Measurements from ENCODE around the gene PLAAT4. TPM values are rescaled to one million over a fixed set of nuclear protein-coding genes. Genes with fewer than 3 reads are reported as not detected.

PLAAT4 gene
- total and polyA plus RNA-seq, 2 experiments from 2014 or later = 0.69 to 4.6 TPM

GRCh38 chr11:63523151-63523550, 13.5 kb upstream of the PLAAT4 start:
- TF ChIP-seq CTCF (conservative IDR thresholded peaks at IDR 0.05; ENCODE audit: low read depth in 2 of 2) (no peak), JUNB (IDR thresholded peaks at IDR 0.05; ENCODE audit: unreplicated experiment) (no peak), ZNF331 (CRISPR knock-in tag; IDR thresholded peaks at IDR 0.05; ENCODE audit: low read depth) (no peak)
- peaks cover 7% of the 10 kb centered on the region for H3K9me2 ChIP-seq (ENCODE audit: insufficient read depth)

DNA sequence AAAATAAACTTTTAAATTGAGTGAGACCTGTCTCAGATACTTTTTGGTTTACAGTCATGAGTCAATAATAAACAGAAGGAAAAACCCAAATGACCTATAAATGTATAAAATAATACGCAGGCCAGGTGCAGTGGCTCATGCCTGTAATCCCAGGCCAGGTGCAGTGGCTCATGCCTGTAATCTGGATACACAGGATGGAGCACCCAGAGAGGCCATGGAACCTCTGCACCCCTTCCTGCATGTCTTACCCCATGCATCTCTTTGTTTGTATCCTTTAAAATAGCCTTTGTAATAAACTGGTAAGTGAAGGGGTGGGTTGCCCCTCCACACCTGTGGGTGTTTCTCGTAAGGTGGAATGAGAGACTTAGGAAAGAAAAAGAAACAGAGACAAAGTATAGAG, 8.9 kb upstream of the PLAAT4 start:
- H3K27me3 ChIP-seq (ENCODE audit: insufficient read depth) = no peaks in the 10 kb centered on the region
- peak overlapping the region; percentile 17 for H3K4me3 ChIP-seq
- H3K9me2 ChIP-seq (ENCODE audit: insufficient read depth) = peaks cover 3% of the 10 kb centered on the region
- Mint-ChIP-seq H3K9me3 (peaks cover 40% of the 10 kb centered on the region), H3K4me3 (no peak overlapping the region), H3K27me3 (ENCODE audit: insufficient read depth, low read depth, poor library complexity) (peaks cover 2% of the 10 kb centered on the region), H3K27ac (no peak overlapping the region), H3K36me3 (ENCODE audit: low read depth) (peaks cover 32% of the 10 kb centered on the region), H3K4me1 (peaks cover 40% of the 10 kb centered on the region)
- no peaks in the 10 kb centered on the region for H3K79me2 ChIP-seq (replicated peaks; ENCODE audit: insufficient read depth)
- peak overlapping the region; percentile 63 for H3K4me2 ChIP-seq
- H3K4me1 ChIP-seq (ENCODE audit: insufficient read depth) = peaks cover 32% of the 10 kb centered on the region
- no peaks in the 10 kb centered on the region for H4K20me1 ChIP-seq (replicated peaks; ENCODE audit: insufficient read depth)
- H2AFZ ChIP-seq = no peak overlapping the region
- peak overlapping the region; percentile 100 for H3K27ac ChIP-seq (ENCODE audit: low read depth)
- H3K36me3 ChIP-seq (ENCODE audit: insufficient read depth) = peaks cover 19% of the 10 kb centered on the region
- DNase-seq (ENCODE audit: low spot score) (no peak), ATAC-seq (peak; percentile 7; the same call in 1 of the 3 replicates)
- H3F3A ChIP-seq (replicated peaks; ENCODE audit: low read depth) = peaks cover 13% of the 10 kb centered on the region
- no peak for TF ChIP-seq ETS1 (IDR thresholded peaks at IDR 0.05)
- TF ChIP-seq EZH2phosphoT487 (IDR thresholded peaks at IDR 0.05; ENCODE audit: unreplicated experiment) = no peak
- TF ChIP-seq JUNB (IDR thresholded peaks at IDR 0.05; ENCODE audit: unreplicated experiment) = no peak
- TF ChIP-seq, protein P1, sequence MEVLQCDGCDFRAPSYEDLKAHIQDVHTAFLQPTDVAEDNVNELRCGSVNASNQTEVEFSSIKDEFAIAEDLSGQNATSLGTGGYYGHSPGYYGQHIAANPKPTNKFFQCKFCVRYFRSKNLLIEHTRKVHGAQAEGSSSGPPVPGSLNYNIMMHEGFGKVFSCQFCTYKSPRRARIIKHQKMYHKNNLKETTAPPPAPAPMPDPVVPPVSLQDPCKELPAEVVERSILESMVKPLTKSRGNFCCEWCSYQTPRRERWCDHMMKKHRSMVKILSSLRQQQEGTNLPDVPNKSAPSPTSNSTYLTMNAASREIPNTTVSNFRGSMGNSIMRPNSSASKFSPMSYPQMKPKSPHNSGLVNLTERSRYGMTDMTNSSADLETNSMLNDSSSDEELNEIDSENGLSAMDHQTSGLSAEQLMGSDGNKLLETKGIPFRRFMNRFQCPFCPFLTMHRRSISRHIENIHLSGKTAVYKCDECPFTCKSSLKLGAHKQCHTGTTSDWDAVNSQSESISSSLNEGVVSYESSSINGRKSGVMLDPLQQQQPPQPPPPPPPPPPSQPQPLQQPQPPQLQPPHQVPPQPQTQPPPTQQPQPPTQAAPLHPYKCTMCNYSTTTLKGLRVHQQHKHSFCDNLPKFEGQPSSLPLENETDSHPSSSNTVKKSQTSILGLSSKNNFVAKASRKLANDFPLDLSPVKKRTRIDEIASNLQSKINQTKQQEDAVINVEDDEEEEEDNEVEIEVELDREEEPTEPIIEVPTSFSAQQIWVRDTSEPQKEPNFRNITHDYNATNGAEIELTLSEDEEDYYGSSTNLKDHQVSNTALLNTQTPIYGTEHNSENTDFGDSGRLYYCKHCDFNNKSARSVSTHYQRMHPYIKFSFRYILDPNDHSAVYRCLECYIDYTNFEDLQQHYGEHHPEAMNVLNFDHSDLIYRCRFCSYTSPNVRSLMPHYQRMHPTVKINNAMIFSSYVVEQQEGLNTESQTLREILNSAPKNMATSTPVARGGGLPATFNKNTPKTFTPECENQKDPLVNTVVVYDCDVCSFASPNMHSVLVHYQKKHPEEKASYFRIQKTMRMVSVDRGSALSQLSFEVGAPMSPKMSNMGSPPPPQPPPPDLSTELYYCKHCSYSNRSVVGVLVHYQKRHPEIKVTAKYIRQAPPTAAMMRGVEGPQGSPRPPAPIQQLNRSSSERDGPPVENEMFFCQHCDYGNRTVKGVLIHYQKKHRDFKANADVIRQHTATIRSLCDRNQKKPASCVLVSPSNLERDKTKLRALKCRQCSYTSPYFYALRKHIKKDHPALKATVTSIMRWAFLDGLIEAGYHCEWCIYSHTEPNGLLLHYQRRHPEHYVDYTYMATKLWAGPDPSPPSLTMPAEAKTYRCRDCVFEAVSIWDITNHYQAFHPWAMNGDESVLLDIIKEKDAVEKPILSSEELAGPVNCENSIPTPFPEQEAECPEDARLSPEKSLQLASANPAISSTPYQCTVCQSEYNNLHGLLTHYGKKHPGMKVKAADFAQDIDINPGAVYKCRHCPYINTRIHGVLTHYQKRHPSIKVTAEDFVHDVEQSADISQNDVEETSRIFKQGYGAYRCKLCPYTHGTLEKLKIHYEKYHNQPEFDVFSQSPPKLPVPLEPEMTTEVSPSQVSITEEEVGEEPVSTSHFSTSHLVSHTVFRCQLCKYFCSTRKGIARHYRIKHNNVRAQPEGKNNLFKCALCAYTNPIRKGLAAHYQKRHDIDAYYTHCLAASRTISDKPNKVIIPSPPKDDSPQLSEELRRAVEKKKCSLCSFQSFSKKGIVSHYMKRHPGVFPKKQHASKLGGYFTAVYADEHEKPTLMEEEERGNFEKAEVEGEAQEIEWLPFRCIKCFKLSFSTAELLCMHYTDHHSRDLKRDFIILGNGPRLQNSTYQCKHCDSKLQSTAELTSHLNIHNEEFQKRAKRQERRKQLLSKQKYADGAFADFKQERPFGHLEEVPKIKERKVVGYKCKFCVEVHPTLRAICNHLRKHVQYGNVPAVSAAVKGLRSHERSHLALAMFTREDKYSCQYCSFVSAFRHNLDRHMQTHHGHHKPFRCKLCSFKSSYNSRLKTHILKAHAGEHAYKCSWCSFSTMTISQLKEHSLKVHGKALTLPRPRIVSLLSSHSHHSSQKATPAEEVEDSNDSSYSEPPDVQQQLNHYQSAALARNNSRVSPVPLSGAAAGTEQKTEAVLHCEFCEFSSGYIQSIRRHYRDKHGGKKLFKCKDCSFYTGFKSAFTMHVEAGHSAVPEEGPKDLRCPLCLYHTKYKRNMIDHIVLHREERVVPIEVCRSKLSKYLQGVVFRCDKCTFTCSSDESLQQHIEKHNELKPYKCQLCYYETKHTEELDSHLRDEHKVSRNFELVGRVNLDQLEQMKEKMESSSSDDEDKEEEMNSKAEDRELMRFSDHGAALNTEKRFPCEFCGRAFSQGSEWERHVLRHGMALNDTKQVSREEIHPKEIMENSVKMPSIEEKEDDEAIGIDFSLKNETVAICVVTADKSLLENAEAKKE (CRISPR knock-in tag; IDR thresholded peaks at IDR 0.05) = no peak
- no peak for TF ChIP-seq CTCF (conservative IDR thresholded peaks at IDR 0.05; ENCODE audit: low read depth in 2 of 2)
- no peak for TF ChIP-seq POLR2AphosphoS5 (IDR thresholded peaks at IDR 0.05; ENCODE audit: low read depth)
- TF ChIP-seq ZNF114 (CRISPR knock-in tag; IDR thresholded peaks at IDR 0.05) = no peak
- no peak for TF ChIP-seq CREB1 (CRISPR knock-in tag; IDR thresholded peaks at IDR 0.05; ENCODE audit: low read depth)
- no peak for TF ChIP-seq ZNF331 (CRISPR knock-in tag; IDR thresholded peaks at IDR 0.05; ENCODE audit: low read depth)
- no peak for TF ChIP-seq EZH2 (IDR thresholded peaks at IDR 0.05; ENCODE audit: low read depth, unreplicated experiment)

More at GRCh38 chr11:63523151-63523550, 13.5 kb upstream of the PLAAT4 start:
- no peak overlapping the region for H3K27ac Mint-ChIP-seq
- H3K9me3 Mint-ChIP-seq = peaks cover 49% of the 10 kb centered on the region
- H3K4me3 Mint-ChIP-seq = no peak overlapping the region
- DNase-seq (ENCODE audit: low spot score) (no peak), ATAC-seq (no peak)
- H3K4me1 Mint-ChIP-seq = peaks cover 8% of the 10 kb centered on the region
- no peaks in the 10 kb centered on the region for H3K27me3 Mint-ChIP-seq (ENCODE audit: insufficient read depth, low read depth, poor library complexity)
- Histone ChIP-seq H3F3A (replicated peaks; ENCODE audit: low read depth) (peaks cover 6% of the 10 kb centered on the region; the same call in 1 of the 2 replicates), H3K27ac (ENCODE audit: low read depth) (no peak overlapping the region), H4K20me1 (replicated peaks; ENCODE audit: insufficient read depth) (no peaks in the 10 kb centered on the region), H3K36me3 (ENCODE audit: insufficient read depth) (peaks cover 30% of the 10 kb centered on the region), H3K4me2 (no peak overlapping the region), H3K4me1 (ENCODE audit: insufficient read depth) (peaks cover 7% of the 10 kb centered on the region), H3K79me2 (replicated peaks; ENCODE audit: insufficient read depth) (no peaks in the 10 kb centered on the region), H3K4me3 (no peak overlapping the region), H2AFZ (no peak overlapping the region), H3K27me3 (ENCODE audit: insufficient read depth) (no peaks in the 10 kb centered on the region)
- H3K36me3 Mint-ChIP-seq (ENCODE audit: low read depth) = peaks cover 37% of the 10 kb centered on the region
